ENCODE data around the gene TMEM129. TPM values are rescaled to one million over a fixed set of nuclear protein-coding genes. Genes with fewer than 3 reads are reported as not detected.

Gene TMEM129
- total and polyA plus RNA-seq, 2 donors: 15.1 to 23.2 TPM

DNA sequence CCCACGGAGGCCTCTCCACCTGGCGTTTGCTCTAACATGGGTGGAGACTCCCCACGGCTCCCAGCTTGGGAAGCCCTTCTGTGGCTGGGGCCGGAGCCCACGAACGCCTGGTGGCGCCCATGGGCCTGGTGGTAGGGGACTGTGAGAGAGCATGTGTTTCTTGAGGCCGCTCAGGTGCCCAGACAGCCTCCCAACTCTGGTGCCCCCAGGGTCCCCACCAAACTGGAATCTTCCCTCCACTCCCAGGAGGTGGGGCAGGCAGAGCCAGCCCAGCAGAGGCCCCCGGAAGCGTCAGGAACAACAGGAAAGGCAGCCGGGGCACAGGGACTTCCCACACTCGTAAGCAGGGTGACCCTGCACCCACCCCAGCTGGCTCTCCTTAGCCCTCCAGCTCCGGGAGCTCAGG lies 38.7 kb upstream of the TMEM129 start:
- Histone ChIP-seq H3K4me3 (ENCODE audit: low read length in 2 of 2) (no peak overlapping the region), H3K4me1 (ENCODE audit: control insufficient read depth in 2 of 2, insufficient read depth in 2 of 2, low read length in 2 of 2) (peaks cover 0 to 10% of the 10 kb centered on the region in 2 donors), H3K9me3 (ENCODE audit: control insufficient read depth in 2 of 2, insufficient read depth in 1 of 2, low read length in 1 of 2) (peaks cover 0 to 2% of the 10 kb centered on the region in 2 donors), H3K27me3 (ENCODE audit: control insufficient read depth in 2 of 2, insufficient read depth in 1 of 2, low read length in 1 of 2) (peaks cover 27 to 36% of the 10 kb centered on the region in 2 donors), H3K36me3 (ENCODE audit: control insufficient read depth in 2 of 2, insufficient read depth in 2 of 2, low read length in 1 of 2) (no peaks in the 10 kb centered on the region), H3K27ac (ENCODE audit: low read depth in 1 of 2, low read length in 1 of 2) (no peak overlapping the region)
- no peak for DNase-seq (ENCODE audit: low read depth in 6 of 9, low spot score in 9 of 9)
- WGBS: 57% methylated on average over 13 of the region's 13 CpGs

DNA sequence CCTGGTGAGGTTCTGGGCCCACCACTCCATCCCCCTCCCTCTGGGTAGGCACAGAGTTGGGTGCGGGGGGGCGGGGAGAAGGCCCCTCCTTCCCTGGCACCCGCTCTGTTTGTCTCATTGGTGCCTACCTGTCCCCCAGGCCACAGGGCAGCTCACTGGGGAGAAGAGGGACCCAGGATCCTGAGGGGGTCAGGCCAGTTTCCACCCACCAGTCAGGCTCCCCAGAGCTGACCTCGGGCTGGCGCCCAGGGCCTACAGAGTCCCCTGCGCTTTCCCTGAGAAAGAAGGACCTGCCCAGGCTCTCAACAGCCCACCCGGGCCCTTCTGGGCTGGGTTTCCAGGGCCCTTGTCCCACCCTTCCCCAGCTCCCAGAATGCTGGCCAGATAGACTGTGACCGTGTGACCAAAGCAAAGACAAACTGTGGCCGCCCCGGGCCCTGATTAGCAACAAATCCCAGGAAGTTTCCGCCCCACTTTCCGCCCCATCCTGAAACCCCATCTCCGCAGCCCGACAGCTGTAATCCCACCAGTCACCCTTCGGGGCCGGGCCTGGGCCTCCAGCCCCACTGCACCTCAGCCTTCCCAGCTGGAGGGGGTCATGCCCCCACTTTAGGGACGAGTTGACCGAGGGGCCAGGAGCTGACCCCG lies 38.2 kb upstream of the TMEM129 start:
- no peak overlapping the region for H3K4me3 ChIP-seq (ENCODE audit: low read length in 2 of 2)
- no peak for DNase-seq (ENCODE audit: low read depth in 6 of 9, low spot score in 9 of 9)
- H3K36me3 ChIP-seq (ENCODE audit: control insufficient read depth in 2 of 2, insufficient read depth in 2 of 2, low read length in 1 of 2): no peaks in the 10 kb centered on the region
- H3K27ac ChIP-seq (ENCODE audit: low read depth in 1 of 2, low read length in 1 of 2): no peak overlapping the region
- WGBS: 92% methylated on average over 19 of the region's 19 CpGs
- H3K9me3 ChIP-seq (ENCODE audit: control insufficient read depth in 2 of 2, insufficient read depth in 1 of 2, low read length in 1 of 2): peaks cover 0 to 2% of the 10 kb centered on the region in 2 donors
- peaks cover 0 to 15% of the 10 kb centered on the region in 2 donors for H3K4me1 ChIP-seq (ENCODE audit: control insufficient read depth in 2 of 2, insufficient read depth in 2 of 2, low read length in 2 of 2)
- peaks cover 22 to 30% of the 10 kb centered on the region in 2 donors for H3K27me3 ChIP-seq (ENCODE audit: control insufficient read depth in 2 of 2, insufficient read depth in 1 of 2, low read length in 1 of 2)

DNA sequence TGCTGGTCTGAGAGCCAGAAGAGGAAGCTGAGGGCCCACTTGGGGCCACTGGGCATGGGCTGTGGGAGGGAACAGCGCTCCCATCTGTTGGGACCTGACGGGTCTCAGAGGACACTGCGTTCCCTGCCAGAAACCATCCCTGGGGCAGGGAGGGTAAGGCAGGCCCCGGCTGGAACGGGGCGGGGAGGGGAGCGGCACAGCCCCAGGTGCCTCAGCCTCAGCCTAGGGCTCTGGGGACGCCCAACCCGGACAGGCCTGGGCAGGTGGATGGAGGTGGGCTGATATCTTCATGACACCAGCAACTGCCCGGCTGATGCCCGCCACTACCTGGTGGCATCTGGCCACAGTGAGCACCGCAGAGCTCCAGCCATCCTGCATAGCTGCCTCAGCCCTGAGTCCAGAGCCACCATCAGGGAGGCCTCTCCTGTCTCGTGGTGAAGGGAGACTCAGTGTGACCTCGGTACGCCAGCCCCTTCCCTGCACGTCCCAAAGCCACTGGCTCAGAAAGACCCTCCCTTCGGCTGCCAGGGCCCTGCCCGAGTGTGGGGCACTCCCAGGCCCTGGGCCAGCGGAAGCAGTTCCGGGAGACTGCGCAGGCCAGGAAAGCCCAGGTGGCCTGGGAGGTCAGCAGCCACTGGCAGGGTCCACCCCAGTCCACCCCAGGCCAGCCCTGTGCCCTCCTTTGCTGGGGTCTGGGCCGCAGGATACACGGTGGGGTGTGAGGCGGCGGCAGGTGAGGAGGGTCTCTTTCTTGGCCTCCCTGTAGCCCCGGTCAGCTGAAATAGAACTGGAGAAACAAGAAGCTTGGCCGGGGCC lies 37.4 kb upstream of the TMEM129 start:
- no peak for DNase-seq (ENCODE audit: low read depth in 6 of 9, low spot score in 9 of 9)
- H3K4me1 ChIP-seq (ENCODE audit: control insufficient read depth in 2 of 2, insufficient read depth in 2 of 2, low read length in 2 of 2): peaks cover 0 to 22% of the 10 kb centered on the region in 2 donors
- H3K27ac ChIP-seq (ENCODE audit: low read depth in 1 of 2, low read length in 1 of 2): no peak overlapping the region
- H3K27me3 ChIP-seq (ENCODE audit: control insufficient read depth in 2 of 2, insufficient read depth in 1 of 2, low read length in 1 of 2): peaks cover 17 to 23% of the 10 kb centered on the region in 2 donors
- no peaks in the 10 kb centered on the region for H3K36me3 ChIP-seq (ENCODE audit: control insufficient read depth in 2 of 2, insufficient read depth in 2 of 2, low read length in 1 of 2)
- no peak overlapping the region for H3K4me3 ChIP-seq (ENCODE audit: low read length in 2 of 2)
- 94% methylated on average over 27 of the region's 27 CpGs for WGBS
- H3K9me3 ChIP-seq (ENCODE audit: control insufficient read depth in 2 of 2, insufficient read depth in 1 of 2, low read length in 1 of 2): peaks cover 0 to 2% of the 10 kb centered on the region in 2 donors

DNA sequence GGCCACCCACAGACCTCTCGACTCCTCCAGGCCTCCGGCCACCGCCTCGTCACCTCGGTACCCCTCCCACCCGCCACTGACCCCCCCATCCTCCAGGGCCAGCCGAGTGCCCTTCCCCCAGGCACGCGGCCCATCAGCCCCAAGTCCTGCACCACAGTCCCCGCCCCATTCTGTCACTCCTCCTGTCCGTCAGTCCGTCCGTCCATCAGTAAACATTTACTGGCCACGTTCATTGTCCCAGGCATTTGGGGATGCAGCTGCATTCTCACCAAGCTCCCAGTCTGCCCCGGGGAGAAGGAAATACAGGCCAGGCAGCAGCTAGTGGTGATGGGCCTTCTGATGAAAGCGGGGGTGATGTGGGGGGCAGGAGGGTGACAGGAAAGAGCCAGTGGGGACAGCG lies 36.7 kb upstream of the TMEM129 start:
- peaks cover 3 to 28% of the 10 kb centered on the region in 2 donors for H3K4me1 ChIP-seq (ENCODE audit: control insufficient read depth in 2 of 2, insufficient read depth in 2 of 2, low read length in 2 of 2)
- DNase-seq (ENCODE audit: low read depth in 6 of 9, low spot score in 9 of 9): no peak
- 91% methylated on average over 17 of the region's 17 CpGs for WGBS

DNA sequence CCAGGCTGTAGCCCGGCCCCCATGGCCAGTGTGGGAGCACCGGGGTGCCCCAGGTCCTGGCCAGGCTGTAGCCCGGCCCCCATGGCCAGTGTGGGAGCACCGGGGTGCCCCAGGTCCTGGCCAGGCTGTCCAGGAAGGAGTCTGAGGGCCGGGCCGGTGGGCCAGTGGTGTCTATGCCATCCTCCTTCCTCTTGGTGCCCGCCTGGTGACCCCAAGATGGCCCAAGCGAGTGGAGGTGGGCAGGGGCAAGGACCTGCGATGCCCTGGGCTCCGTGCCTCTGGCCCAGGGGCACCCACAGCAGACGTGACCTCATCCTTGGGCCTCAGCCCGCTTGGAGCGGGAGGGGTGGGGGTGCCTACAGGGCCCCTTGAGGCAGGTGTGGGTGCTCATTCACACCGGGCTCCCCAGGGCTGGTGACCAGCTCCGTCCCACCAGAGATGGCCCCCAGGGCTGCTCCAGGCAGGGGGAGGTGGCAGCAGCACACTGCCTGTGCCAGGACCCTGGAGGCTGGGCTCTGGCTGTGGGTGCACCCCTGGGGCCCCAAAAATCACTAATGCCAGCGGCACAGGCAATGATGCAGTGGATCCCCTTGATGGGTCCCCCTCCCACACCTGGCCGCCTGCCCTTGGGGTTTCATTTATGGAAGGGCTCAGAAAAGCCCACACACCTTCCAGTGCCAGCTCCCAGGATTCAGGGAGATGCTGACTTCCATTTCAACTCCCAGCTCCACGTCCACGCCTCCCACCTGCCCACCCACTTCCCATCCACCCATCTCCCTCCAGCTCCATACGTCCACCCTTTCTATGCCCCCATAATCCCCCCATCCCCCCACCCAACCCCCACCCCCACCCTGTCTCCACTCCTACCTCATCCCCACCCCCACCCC lies 36.0 kb upstream of the TMEM129 start:
- Histone ChIP-seq H3K27ac (ENCODE audit: low read depth in 1 of 2, low read length in 1 of 2) (no peak overlapping the region), H3K27me3 (ENCODE audit: control insufficient read depth in 2 of 2, insufficient read depth in 1 of 2, low read length in 1 of 2) (peaks cover 4 to 9% of the 10 kb centered on the region in 2 donors), H3K4me1 (ENCODE audit: control insufficient read depth in 2 of 2, insufficient read depth in 2 of 2, low read length in 2 of 2) (peaks cover 9 to 35% of the 10 kb centered on the region in 2 donors), H3K36me3 (ENCODE audit: control insufficient read depth in 2 of 2, insufficient read depth in 2 of 2, low read length in 1 of 2) (no peaks in the 10 kb centered on the region), H3K9me3 (ENCODE audit: control insufficient read depth in 2 of 2, insufficient read depth in 1 of 2, low read length in 1 of 2) (no peaks in the 10 kb centered on the region), H3K4me3 (ENCODE audit: low read length in 2 of 2) (no peak overlapping the region)
- no peak for DNase-seq (ENCODE audit: low read depth in 6 of 9, low spot score in 9 of 9)
- WGBS: 92% methylated on average over 20 of the region's 20 CpGs

More for the DNA sequence above, 36.7 kb upstream of the TMEM129 start:
- peaks cover 0 to 2% of the 10 kb centered on the region in 2 donors for H3K9me3 ChIP-seq (ENCODE audit: control insufficient read depth in 2 of 2, insufficient read depth in 1 of 2, low read length in 1 of 2)
- no peak overlapping the region for H3K27ac ChIP-seq (ENCODE audit: low read depth in 1 of 2, low read length in 1 of 2)
- H3K4me3 ChIP-seq (ENCODE audit: low read length in 2 of 2): no peak overlapping the region
- peaks cover 11 to 16% of the 10 kb centered on the region in 2 donors for H3K27me3 ChIP-seq (ENCODE audit: control insufficient read depth in 2 of 2, insufficient read depth in 1 of 2, low read length in 1 of 2)
- no peaks in the 10 kb centered on the region for H3K36me3 ChIP-seq (ENCODE audit: control insufficient read depth in 2 of 2, insufficient read depth in 2 of 2, low read length in 1 of 2)

DNA sequence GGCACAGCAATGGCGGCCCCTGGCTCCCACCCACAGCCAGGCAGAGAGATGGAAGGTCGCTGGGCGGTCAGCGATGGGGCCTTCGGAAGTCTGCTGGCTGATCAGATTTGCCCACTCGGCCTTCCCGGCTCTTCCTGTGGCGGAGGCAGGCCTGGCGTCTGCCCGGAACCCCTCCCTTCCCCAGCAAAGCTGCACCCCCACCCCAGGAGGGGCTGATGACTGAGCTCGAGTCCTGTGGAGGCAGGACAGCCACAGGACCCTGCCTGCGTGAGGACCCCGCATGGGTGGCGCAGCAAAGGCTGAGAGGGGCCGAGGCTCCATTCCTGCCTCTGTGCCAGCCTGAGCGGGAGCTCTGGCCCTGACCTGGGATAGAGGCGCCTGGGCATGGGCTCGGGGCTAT lies 35.0 kb upstream of the TMEM129 start:
- H3K27me3 ChIP-seq (ENCODE audit: control insufficient read depth in 2 of 2, insufficient read depth in 1 of 2, low read length in 1 of 2): peaks cover 0 to 2% of the 10 kb centered on the region in 2 donors
- H3K36me3 ChIP-seq (ENCODE audit: control insufficient read depth in 2 of 2, insufficient read depth in 2 of 2, low read length in 1 of 2): no peaks in the 10 kb centered on the region
- no peak overlapping the region for H3K27ac ChIP-seq (ENCODE audit: low read depth in 1 of 2, low read length in 1 of 2)
- no peak overlapping the region for H3K4me3 ChIP-seq (ENCODE audit: low read length in 2 of 2)
- DNase-seq (ENCODE audit: low read depth in 6 of 9, low spot score in 9 of 9): no peak
- peaks cover 9 to 45% of the 10 kb centered on the region in 2 donors for H3K4me1 ChIP-seq (ENCODE audit: control insufficient read depth in 2 of 2, insufficient read depth in 2 of 2, low read length in 2 of 2)
- H3K9me3 ChIP-seq (ENCODE audit: control insufficient read depth in 2 of 2, insufficient read depth in 1 of 2, low read length in 1 of 2): no peaks in the 10 kb centered on the region
- 84% methylated on average over 18 of the region's 18 CpGs for WGBS

DNA sequence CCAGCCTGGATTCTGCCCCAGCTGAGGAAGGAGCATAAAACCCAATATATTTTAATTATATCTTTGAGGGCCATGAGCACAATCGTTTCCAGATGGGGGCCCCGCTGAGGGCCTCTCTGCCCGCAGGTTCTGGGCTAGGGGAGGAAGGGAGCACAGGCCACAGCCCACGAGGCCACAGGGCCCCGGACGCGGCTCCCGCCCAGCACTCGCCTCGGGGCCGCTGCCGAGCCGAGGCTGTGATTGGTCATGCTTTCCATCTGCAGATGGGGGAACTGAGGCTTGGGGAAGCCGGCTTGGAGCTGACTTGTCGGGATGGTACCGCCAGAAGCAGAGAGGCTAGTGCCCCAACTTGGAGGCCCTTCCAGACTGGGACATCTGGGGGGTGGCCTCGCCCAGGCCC lies 34.2 kb upstream of the TMEM129 start:
- Histone ChIP-seq H3K4me1 (ENCODE audit: control insufficient read depth in 2 of 2, insufficient read depth in 2 of 2, low read length in 2 of 2) (peaks cover 9 to 46% of the 10 kb centered on the region in 2 donors), H3K36me3 (ENCODE audit: control insufficient read depth in 2 of 2, insufficient read depth in 2 of 2, low read length in 1 of 2) (no peaks in the 10 kb centered on the region), H3K4me3 (ENCODE audit: low read length in 2 of 2) (no peak overlapping the region), H3K27ac (ENCODE audit: low read depth in 1 of 2, low read length in 1 of 2) (no peak overlapping the region), H3K27me3 (ENCODE audit: control insufficient read depth in 2 of 2, insufficient read depth in 1 of 2, low read length in 1 of 2) (peaks cover 0 to 2% of the 10 kb centered on the region in 2 donors), H3K9me3 (ENCODE audit: control insufficient read depth in 2 of 2, insufficient read depth in 1 of 2, low read length in 1 of 2) (no peaks in the 10 kb centered on the region)
- WGBS: 91% methylated on average over 17 of the region's 17 CpGs
- no peak for DNase-seq (ENCODE audit: low read depth in 6 of 9, low spot score in 9 of 9)

DNA sequence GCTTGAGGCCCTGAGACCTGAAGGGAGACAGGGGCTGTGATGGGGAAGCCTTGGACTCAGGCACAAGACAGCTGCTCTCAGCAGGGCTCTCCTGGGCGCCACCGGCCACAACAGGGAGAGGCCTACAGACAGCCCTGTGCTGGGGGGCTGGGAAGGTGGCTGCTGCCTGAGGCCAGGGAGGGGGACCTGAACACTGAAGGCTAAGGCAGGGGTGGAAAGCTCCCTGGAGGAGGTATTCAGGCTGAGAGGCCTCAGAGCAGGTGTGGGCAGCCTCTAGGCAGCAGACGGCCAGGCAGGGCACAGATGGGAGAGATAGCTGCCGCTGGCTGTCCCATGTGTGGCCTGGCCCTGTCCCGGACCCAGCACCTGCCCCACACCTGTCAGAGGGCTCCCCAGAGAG lies 33.2 kb upstream of the TMEM129 start:
- 66% methylated on average over 5 of the region's 5 CpGs for WGBS
- H3K27ac ChIP-seq (ENCODE audit: low read depth in 1 of 2, low read length in 1 of 2): no peak overlapping the region
- no peaks in the 10 kb centered on the region for H3K36me3 ChIP-seq (ENCODE audit: control insufficient read depth in 2 of 2, insufficient read depth in 2 of 2, low read length in 1 of 2)
- DNase-seq (ENCODE audit: low read depth in 6 of 9, low spot score in 9 of 9): no peak
- H3K9me3 ChIP-seq (ENCODE audit: control insufficient read depth in 2 of 2, insufficient read depth in 1 of 2, low read length in 1 of 2): no peaks in the 10 kb centered on the region
- H3K27me3 ChIP-seq (ENCODE audit: control insufficient read depth in 2 of 2, insufficient read depth in 1 of 2, low read length in 1 of 2): no peaks in the 10 kb centered on the region
- peaks cover 9 to 44% of the 10 kb centered on the region in 2 donors for H3K4me1 ChIP-seq (ENCODE audit: control insufficient read depth in 2 of 2, insufficient read depth in 2 of 2, low read length in 2 of 2)
- H3K4me3 ChIP-seq (ENCODE audit: low read length in 2 of 2): no peak overlapping the region
